Ascending aorta (tissue), 2 donors: ENCODE results near the gene RGS19. TPM values are rescaled to one million over a fixed set of nuclear protein-coding genes. Genes with fewer than 3 reads are reported as not detected.
"Not testable (repeated sequence)": the region's sequence is repeated elsewhere in the genome, so short reads cannot be mapped to it uniquely, and the experiment has no call there.

ENCODE experiments used
- DNase-seq, 2 donors: peaks; one replicate each; pipeline ENCODE4 v3.0.0-alpha.2; 2019; ENCODE audit warnings: low spot score in 2 of 2
- H3K27ac ChIP-seq, 2 donors: fragments of 200-600 bp; sonication (generic); one replicate each; pipeline ENCODE4 v1.5.1; 2016 to 2017; ENCODE audit warnings: mild to moderate bottlenecking in 1 of 2
- H3K27me3 ChIP-seq: fragments of 200-600 bp; sonication (generic); one replicate; pipeline ENCODE4 v1.5.1; 2017
- H3K36me3 ChIP-seq, 2 donors: fragments of 200-600 bp; sonication (generic); one replicate each; pipeline ENCODE4 v1.5.1; 2016
- H3K4me1 ChIP-seq, 2 donors: fragments of 200-600 bp; sonication (generic); one replicate each; pipeline ENCODE4 v1.5.1; 2016 to 2017; ENCODE audit warnings: mild to moderate bottlenecking in 1 of 2
- H3K4me3 ChIP-seq, 2 donors: fragments of 200-600 bp; sonication (generic); one replicate each; pipeline ENCODE4 v1.5.1; 2016 to 2017; ENCODE audit warnings: mild to moderate bottlenecking in 1 of 2
- H3K9me3 ChIP-seq, 2 donors: fragments of 200-600 bp; sonication (generic); one replicate each; pipeline ENCODE4 v1.5.1; 2016
- CTCF ChIP-seq, 3 experiments: fragments of 200-600 bp in 2 of 3; fragments of 450-650 bp in 1 of 3; sonication (generic) in 2 of 3; IDR thresholded peaks; one replicate each; pipeline ENCODE4 v1.5.1; 2016 to 2019; ENCODE audit warnings: antibody characterized with exemption in 3 of 3, mild to moderate bottlenecking in 1 of 3, moderate library complexity in 1 of 3
- intact Hi-C: fragments of 100-400 bp; cut with DNase I; formaldehyde crosslinking; loops from one replicate; pipeline ENCODE4 v1.15.1; 2023
- total RNA-seq: library from RNA; depleted of rRNA; stranded (reverse); fragments of >200 nt; gene quantifications from one replicate; pipeline ENCODE4 v1.1.0, GENCODE V29; 2016

The RGS19 gene
- total RNA-seq, 1 donor from 2014 or later = 109 TPM

- no peak overlapping the region for H3K4me3 ChIP-seq
- TF ChIP-seq CTCF (IDR thresholded peaks at IDR 0.05) = no peak
- H3K27ac ChIP-seq = no peak overlapping the region
- no peaks in the 10 kb centered on the region for H3K4me1 ChIP-seq
- H3K9me3 ChIP-seq = no peaks in the 10 kb centered on the region
- intact Hi-C loops = no loop called here
- no peak for DNase-seq
- no peaks in the 10 kb centered on the region for H3K27me3 ChIP-seq
- no peaks in the 10 kb centered on the region for H3K36me3 ChIP-seq
Observed at GRCh38 chr20:64091770-64092169, 12.5 kb upstream of the RGS19 start.

- no peak for TF ChIP-seq CTCF (IDR thresholded peaks at IDR 0.05)
- H3K27me3 ChIP-seq = no peaks in the 10 kb centered on the region
Observed at GRCh38 chr20:64091340-64091739, 12.0 kb upstream of the RGS19 start.

GRCh38 chr20:64090165-64090564, 10.8 kb upstream of the RGS19 start:
- DNase-seq = no peak
- no peak overlapping the region for H3K4me3 ChIP-seq
- H3K27ac ChIP-seq = no peak overlapping the region
- intact Hi-C loops = no loop called here
- no peak for TF ChIP-seq CTCF (IDR thresholded peaks at IDR 0.05)
- H3K4me1 ChIP-seq = no peaks in the 10 kb centered on the region
- no peaks in the 10 kb centered on the region for H3K27me3 ChIP-seq
- no peaks in the 10 kb centered on the region for H3K36me3 ChIP-seq
- H3K9me3 ChIP-seq = no peaks in the 10 kb centered on the region

More at GRCh38 chr20:64091340-64091739, 12.0 kb upstream of the RGS19 start:
- Histone ChIP-seq H3K4me3 (no peak overlapping the region), H3K4me1 (no peaks in the 10 kb centered on the region), H3K36me3 (no peaks in the 10 kb centered on the region), H3K9me3 (no peaks in the 10 kb centered on the region), H3K27ac (no peak overlapping the region)
- intact Hi-C loops = no loop called here
- no peak for DNase-seq

- H3K27ac ChIP-seq, H3K4me1 ChIP-seq, H3K27me3 ChIP-seq, H3K36me3 ChIP-seq, H3K9me3 ChIP-seq, DNase-seq, H3K4me3 ChIP-seq, intact Hi-C loops: not testable (repeated sequence)
Observed at GRCh38 chr20:64088586-64088985, 9.3 kb upstream of the RGS19 start.

- H3K27me3 ChIP-seq, H3K9me3 ChIP-seq, intact Hi-C loops, DNase-seq, H3K36me3 ChIP-seq, H3K27ac ChIP-seq, H3K4me3 ChIP-seq: not testable (repeated sequence)
- H3K4me1 ChIP-seq = peaks cover 6 to 12% of the 10 kb centered on the region in 2 donors
Observed at GRCh38 chr20:64087226-64087825, 8.0 kb upstream of the RGS19 start.

GRCh38 chr20:64086801-64087200, 7.5 kb upstream of the RGS19 start:
- no peak for TF ChIP-seq CTCF (IDR thresholded peaks at IDR 0.05)
- intact Hi-C loops = no loop called here

More at GRCh38 chr20:64086801-64087200, 7.5 kb upstream of the RGS19 start:
- Histone ChIP-seq H3K27me3 (peaks cover 7% of the 10 kb centered on the region), H3K4me3 (no peak overlapping the region), H3K4me1 (peaks cover 6 to 12% of the 10 kb centered on the region in 2 donors), H3K9me3 (no peaks in the 10 kb centered on the region), H3K27ac (no peak overlapping the region), H3K36me3 (no peaks in the 10 kb centered on the region)
- no peak for DNase-seq
